ENCODE data around the gene KLRF2. TPM values are rescaled to one million over a fixed set of nuclear protein-coding genes. Genes with fewer than 3 reads are reported as not detected.

Gene KLRF2, protein sequence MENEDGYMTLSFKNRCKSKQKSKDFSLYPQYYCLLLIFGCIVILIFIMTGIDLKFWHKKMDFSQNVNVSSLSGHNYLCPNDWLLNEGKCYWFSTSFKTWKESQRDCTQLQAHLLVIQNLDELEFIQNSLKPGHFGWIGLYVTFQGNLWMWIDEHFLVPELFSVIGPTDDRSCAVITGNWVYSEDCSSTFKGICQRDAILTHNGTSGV
- total RNA-seq, result not detected in 2 replicates

DNA sequence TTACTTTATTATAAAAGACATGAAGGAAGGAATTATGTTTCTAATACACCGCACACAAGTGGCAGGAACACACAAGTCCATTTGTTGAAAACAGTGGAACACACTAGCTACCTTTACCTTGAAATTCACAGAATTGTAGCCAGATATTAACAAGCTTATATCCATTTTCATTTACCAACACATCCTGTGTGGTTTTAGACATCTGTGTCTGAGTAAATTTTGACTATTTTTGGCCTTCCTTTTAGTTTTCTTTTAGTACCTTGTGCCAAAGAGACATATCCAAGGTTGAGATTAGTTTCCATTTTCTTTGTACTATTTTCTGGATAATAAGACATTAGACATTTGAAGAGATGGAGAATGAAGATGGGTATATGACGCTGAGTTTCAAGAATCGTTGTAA, at the start of gene KLRF2:
Gene KLRF2, plus strand, starts transcription at position 244 of the 400 bp plus-strand sequence. Its CDS starts 107 bp downstream, at position 351.

DNA sequence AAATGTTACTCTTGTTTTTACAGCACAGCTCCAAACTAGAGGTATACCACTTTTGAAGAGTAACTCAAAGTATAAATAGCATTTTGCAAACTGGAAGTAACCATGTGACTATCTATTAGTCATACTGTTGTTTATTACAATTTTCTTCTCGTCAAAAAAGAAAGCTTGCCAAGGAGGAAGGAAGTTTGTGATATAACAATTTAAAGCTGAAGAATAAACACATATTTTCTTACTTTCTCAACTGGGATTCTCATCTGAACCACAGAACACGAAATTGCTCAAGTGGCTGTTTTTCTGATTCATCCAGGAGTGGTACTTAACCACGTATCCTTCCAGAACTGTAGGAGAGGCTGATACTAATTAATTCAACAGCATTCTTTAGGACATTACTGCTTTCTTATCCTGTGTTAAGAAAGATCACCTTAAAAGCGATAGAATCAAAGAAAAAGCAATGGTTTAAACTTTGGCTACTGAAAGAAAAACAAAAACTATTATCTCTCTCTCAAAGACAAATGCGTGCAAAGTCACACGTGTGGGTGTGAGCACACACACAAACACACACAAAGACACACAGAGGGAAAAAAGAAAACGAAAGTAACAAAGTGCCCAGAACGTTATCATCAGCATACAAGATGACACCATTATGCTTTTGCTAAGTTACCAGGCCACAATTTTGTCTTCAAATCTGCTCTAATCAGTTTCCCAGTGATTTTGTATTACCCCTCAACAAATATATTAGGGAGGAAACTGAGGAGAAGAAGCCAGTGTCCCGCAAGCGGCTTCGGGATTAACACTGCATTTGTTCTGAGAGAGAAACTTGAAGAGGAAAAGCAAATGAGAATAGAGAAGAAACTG, 11.8 kb upstream of the KLRF2 start, which contains the start of gene CLEC2B:
Gene CLEC2B, minus strand, starts transcription at position 48 of the 855 bp plus-strand sequence.

DNA sequence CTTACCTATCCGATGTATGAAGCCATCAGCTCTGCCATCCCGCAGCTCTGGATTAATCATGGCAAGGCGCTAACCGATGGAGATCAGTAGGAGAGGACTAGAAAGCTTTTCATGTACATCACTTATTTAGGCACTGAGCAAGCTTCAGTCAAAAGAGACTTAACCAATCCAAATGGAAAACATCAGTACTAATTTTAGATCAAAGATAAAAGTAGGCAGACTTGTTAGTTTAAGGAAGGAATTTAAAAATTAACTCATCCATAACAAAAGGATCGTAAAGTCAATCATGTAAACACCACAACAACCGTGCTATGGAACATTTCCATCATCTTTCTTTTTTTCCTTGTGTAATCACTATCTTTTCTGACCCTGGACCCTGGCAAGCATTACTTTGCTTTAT, 51.0 kb downstream of the KLRF2 start, which contains the start of gene CLEC2A:
Gene CLEC2A, minus strand, starts transcription at position 101 of the 400 bp plus-strand sequence. Its CDS starts 41 bp downstream, at position 60.

Other genes with a start within 250 kb of the KLRF2 start
- 3.5 and 5.4 TPM in 2 replicates for gene CLEC2D, start 211.8 kb upstream of the KLRF2 start, total RNA-seq
- gene CLECL1, start 148.4 kb upstream of the KLRF2 start, total RNA-seq, result not detected in 2 replicates
- gene CD69, start 120.6 kb upstream of the KLRF2 start, total RNA-seq, result 1.9 TPM in 1 of 2 replicates, not detected in the other
- not detected in 2 replicates for gene KLRF1, start 54.0 kb upstream of the KLRF2 start, total RNA-seq
- gene CLEC2B, start 12.1 kb upstream of the KLRF2 start, total RNA-seq, result 21.4 and 26.2 TPM in 2 replicates
- gene CLEC2A, start 50.9 kb downstream of the KLRF2 start, total RNA-seq, result not detected in 2 replicates
- gene CLEC12A, start 89.9 kb downstream of the KLRF2 start, total RNA-seq, result 0.14 TPM in 1 of 2 replicates, not detected in the other
- not detected in 2 replicates for gene CLEC1B, start 117.6 kb downstream of the KLRF2 start, total RNA-seq
- gene CLEC12B, start 129.1 kb downstream of the KLRF2 start, total RNA-seq, result not detected in 2 replicates
- not detected in 2 replicates for gene CLEC9A, start 149.2 kb downstream of the KLRF2 start, total RNA-seq
- gene CLEC1A, start 217.5 kb downstream of the KLRF2 start, total RNA-seq, result not detected in 2 replicates
- 0.14 TPM in 1 of 2 replicates, not detected in the other for gene CLEC7A, start 248.7 kb downstream of the KLRF2 start, total RNA-seq